ENCODE data around the gene ATOSA. TPM values are rescaled to one million over a fixed set of nuclear protein-coding genes. Genes with fewer than 3 reads are reported as not detected.

The ATOSA gene, protein sequence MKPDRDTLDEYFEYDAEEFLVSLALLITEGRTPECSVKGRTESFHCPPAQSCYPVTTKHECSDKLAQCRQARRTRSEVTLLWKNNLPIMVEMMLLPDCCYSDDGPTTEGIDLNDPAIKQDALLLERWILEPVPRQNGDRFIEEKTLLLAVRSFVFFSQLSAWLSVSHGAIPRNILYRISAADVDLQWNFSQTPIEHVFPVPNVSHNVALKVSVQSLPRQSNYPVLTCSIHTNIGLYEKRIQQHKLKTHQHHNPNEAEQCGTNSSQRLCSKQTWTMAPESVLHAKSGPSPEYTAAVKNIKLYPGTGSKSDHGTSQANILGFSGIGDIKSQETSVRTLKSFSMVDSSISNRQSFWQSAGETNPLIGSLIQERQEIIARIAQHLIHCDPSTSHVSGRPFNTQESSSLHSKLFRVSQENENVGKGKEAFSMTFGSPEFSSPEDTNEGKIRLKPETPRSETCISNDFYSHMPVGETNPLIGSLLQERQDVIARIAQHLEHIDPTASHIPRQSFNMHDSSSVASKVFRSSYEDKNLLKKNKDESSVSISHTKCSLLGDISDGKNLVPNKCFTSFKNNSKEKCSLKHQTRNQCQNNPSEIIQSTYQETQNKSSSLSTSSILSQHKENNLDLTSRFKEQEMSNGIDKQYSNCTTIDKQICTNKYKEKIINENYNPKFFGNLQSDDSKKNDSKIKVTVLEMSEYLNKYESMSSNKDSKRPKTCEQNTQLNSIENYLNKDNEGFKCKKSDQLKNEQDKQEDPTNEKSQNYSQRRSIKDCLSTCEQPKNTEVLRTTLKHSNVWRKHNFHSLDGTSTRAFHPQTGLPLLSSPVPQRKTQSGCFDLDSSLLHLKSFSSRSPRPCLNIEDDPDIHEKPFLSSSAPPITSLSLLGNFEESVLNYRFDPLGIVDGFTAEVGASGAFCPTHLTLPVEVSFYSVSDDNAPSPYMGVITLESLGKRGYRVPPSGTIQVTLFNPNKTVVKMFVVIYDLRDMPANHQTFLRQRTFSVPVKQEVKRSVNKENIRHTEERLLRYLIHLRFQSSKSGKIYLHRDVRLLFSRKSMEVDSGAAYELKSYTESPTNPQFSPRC
- total RNA-seq = 26.9 and 41.7 TPM in 2 replicates

- DNase-seq (ENCODE audit: low read depth, low spot score) = peak; percentile 71
Observed at GRCh38 chr15:52679232-52680040, at the start of gene ATOSA. ATOSA (minus strand) TSS chr15:52679388; CDS start chr15:52678021, 1,367 bp downstream.

- DNase-seq (ENCODE audit: low read depth, low spot score) = no peak
Observed at GRCh38 chr15:52728899-52729298, 49.7 kb upstream of the ATOSA start.

GRCh38 chr15:52727815-52728214 lies 48.6 kb upstream of the ATOSA start:
- DNase-seq (ENCODE audit: low read depth, low spot score) = peak; percentile 43

DNA sequence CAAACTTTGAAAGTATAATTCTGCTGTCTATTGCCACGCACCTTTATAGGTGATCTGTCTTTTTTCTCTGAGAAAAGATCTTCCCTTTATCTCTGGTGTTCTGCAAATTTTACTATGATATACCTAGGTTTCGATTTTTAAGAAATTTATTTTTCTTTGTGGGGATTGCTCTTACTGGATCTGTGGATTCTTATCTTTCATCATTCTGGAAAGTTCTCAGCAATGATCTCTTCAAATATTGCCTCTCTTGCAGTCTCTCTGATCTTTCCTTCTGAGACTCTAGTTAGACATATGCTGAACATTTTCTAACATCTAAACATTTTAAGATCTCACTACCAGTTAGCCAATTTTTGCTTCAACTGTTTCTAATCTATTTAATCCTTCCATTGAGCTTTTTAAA lies 47.0 kb upstream of the ATOSA start:
- no peak for DNase-seq (ENCODE audit: low read depth, low spot score)

GRCh38 chr15:52718551-52718950 lies 39.4 kb upstream of the ATOSA start:
- DNase-seq (ENCODE audit: low read depth, low spot score) = no peak

DNA sequence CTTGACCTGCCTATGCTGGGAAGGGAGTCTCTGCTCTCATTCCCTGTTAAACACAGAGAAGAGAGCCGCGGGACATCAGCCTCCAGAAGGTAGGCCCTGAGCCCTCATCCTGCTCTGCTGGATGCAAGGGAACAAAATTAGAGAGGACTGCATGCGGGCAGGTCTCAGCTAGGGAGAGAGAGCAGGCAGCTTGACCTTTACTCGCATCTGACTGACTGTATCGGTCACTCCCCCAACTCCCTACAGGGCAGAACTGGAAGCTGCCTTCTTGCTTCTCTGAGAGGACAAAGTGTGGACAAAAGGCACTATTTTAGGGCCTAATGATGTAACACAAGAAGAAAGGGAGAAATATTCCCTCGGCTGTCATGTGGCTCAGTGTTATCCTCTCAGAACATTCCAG lies 38.7 kb upstream of the ATOSA start:
- DNase-seq (ENCODE audit: low read depth, low spot score) = no peak

- no peak for DNase-seq (ENCODE audit: low read depth, low spot score)
Observed at GRCh38 chr15:52717481-52717880, 38.3 kb upstream of the ATOSA start.

- no peak for DNase-seq (ENCODE audit: low read depth, low spot score)
Observed at GRCh38 chr15:52716536-52716935, 37.3 kb upstream of the ATOSA start.

DNA sequence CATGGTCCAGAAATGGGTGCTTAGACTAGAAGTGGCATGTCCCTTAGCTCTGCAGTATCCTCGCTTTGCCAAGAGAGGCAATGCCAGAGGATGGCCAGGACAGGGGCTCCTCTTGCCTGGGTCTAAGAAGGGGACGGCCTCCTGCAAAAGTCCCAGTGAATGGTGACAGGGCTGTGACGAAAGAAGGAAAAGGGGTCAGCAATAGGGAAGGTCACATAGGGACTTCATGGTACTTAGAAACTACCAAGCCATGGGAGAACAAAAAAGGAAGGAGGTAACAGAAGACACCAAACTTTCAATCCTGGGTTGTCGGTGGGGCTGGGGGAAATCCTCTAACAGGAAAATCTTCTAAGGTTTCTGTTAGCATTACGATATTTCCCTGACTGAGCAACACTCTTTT lies 36.2 kb upstream of the ATOSA start:
- no peak for DNase-seq (ENCODE audit: low read depth, low spot score)

DNA sequence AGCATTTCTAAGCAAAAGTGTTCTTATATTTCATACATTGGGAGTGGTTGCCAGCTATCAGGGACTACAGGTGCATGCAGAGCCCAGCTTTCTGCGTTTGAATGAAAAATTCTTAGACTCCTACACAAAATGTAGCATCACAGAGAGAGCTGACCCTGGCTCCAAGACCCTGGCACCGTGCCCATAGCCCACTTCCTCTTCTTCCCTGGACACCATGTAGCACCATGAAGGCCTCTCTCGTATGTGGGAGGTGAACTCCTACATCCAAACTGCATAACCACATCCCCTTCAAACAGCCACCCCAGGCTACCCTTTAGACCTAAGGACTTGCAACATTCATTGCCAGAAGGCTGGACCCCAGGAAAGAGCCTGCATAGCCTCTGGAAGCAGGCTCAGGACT lies 35.8 kb upstream of the ATOSA start:
- DNase-seq (ENCODE audit: low read depth, low spot score) = no peak

GRCh38 chr15:52710708-52711389 lies 31.7 kb upstream of the ATOSA start:
- no peak for DNase-seq (ENCODE audit: low read depth, low spot score)

DNA sequence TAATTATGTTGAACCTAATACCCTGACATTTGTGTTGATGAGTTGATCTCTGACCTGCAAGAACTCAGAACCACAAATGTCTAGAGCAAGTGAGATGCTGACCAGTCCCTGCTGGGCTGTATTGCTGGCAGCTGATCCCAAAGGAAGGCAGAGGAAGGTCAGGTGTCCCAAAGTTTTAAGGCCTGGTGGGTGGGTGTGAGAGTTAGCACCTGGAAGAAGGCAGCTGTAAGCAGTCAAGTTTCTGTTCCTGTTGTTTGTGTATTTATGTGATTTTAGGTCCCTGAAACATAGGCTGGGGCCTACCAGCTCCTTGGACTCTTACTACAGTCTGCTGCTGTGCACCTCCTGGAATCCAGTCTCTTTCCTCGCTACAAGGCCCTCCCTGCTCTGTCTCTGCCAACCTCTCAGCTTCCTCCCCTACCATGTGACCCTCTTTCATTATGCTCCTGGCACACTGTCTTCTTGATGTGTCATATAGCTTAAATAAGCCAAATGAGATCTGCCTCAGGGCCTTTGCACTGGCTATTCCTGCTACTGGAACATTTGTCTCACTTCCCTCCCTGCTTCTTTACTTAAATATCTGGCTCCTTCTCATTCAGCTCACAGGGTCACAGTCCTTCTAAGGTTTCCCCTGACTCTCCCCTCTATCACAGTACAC lies 31.0 kb upstream of the ATOSA start:
- no peak for DNase-seq (ENCODE audit: low read depth, low spot score)

DNA sequence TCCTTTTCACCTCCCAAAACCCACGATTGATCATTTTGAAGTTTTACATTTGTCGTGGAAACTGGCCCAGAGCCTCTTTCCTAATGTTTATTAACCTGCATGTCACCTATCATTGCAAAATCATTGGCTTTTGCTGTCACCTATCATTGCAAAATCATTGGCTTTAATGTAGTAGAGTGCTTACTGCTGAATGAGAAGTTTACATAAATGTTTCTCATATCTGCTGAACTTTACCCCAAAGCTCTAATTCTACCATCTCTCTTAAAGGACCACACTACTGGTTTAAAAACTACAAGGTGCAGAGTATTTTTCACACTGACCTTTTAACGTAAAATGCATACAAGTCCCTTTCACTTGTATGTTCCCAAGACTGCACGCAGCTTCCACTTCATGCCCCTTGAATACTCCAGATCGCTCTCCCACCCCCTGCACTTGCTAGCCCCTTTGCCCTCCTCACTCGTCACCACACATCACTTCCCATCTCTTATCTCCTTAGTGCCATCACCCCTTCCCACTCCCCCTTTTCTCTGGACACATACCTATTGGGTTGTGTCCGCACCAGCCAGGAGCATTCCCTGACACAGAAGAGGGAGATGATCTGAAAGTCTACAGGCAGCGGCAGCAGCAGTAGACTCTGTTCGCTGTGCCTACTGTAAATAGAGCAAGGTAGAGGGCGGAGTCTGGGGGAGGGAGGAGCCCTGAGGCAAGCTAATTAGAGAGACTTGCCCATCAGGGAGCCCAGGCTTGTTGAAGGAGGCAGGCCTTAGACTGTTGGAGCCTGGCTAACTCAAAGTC lies 30.2 kb upstream of the ATOSA start:
- no peak for DNase-seq (ENCODE audit: low read depth, low spot score)

DNA sequence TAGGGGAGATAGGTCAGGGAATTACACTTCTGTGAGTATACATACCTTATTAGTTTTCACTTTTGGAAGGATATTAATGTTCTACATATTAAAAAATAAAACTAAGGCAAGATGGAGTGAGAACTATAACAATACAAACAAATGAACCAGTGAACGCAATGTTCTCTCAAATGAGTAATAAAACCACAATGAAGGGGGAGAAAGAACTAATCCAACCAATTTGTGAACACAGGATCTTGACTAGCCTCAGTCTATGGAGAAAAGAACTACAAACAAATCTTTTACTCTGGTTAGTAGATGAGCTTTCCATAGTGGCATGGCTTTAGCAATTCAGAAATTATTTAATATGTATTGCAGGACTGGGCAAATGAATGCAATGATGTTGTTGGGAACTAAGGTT lies 26.9 kb upstream of the ATOSA start:
- no peak for DNase-seq (ENCODE audit: low read depth, low spot score)

DNA sequence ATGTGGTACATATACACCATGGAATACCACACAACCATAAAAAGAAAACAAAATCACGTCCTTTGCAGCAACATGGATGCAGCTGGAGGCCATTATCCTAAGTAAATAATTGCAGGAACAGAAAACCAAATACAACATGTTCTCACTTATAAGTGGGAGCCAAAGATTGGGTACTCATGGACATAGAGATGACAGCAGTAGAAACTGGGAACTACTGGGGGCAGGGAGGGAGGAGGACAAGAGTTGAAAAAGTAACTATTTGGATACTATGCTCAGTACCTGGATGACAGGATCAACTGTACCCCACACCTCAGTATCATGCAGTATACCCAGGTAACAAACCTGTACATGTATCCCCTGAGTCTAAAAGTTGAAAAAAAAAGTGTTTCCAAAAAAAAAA lies 23.2 kb upstream of the ATOSA start:
- no peak for DNase-seq (ENCODE audit: low read depth, low spot score)

DNA sequence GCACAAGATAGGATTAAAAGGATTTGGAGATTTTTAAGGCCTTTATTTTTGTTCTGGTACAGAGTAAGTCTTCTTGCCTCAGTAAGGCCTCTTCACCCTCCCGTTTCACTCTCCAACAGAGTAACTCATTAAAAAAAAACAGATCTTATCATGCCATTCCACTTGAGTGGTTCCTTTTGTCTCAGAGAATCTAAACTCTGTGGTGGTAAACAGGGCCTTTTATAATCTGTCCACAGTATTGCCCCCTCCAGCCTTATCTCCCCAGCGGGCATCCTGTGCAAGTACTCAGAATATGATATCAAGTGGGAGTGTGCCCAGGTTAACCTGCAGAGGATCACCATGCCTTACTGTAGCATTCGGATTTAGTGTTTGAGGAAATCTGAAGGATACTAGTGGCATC lies 20.3 kb upstream of the ATOSA start:
- DNase-seq (ENCODE audit: low read depth, low spot score) = no peak

DNA sequence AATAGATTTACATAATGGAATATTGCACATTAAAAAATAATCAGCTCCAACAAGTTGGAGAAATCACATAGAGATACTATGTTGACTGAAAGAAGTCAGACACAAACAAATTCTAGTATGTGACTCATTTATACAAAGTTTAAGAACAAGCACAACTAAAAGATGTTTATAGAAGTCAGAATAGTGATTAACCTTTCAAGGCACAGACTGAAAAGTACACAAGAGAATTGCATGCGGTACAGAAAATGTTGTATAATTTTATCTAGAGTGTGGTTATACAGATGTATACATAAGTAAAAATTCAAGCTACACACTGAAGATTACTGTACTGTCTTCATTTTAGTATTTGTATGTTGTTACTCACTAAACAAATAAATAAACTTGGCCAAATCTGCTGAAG lies 19.3 kb upstream of the ATOSA start:
- no peak for DNase-seq (ENCODE audit: low read depth, low spot score)

GRCh38 chr15:52697051-52697450 lies 17.9 kb upstream of the ATOSA start:
- no peak for DNase-seq (ENCODE audit: low read depth, low spot score)

DNA sequence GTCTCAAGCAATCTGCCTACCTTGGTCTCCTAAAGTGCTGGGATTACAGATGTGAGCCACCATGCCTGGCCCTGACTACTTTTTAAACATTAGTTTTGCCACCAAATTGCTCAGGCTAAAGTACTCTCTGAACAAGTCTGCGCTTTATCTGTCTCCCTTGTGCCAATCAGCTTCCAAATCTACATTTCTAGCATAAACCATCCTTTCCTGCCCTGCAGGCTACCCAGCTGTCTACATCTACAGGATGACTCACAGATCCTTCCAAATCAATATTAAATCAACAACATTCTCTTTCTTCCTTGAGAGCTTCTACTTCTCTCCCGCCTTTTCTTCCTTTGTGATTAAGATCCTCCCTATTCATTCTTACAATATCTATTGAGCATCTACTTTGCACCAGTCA lies 16.0 kb upstream of the ATOSA start:
- DNase-seq (ENCODE audit: low read depth, low spot score) = no peak

All from pulmonary artery endothelial cell (primary cell).